ENCODE measurements around the gene HSP90AB1.

DNA sequence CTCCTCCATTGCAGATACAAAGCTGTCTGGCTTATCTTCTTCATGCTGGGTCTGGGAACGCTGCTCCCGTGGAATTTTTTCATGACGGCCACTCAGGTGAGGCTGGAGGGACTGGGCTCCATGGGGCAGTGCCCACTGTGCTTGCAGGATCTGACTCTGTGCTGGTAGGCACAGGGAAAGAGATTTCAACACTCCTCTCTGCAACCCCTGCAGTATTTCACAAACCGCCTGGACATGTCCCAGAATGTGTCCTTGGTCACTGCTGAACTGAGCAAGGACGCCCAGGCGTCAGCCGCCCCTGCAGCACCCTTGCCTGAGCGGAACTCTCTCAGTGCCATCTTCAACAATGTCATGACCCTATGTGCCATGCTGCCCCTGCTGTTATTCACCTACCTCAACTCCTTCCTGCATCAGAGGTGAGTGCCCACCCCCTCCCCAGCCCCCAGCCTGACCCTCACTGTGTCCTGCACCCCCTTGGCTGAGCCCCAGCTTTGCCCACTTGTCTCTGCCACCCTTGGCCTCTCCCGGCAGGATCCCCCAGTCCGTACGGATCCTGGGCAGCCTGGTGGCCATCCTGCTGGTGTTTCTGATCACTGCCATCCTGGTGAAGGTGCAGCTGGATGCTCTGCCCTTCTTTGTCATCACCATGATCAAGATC lies 17.4 kb upstream of the HSP90AB1 start:
- TF ChIP-seq, protein P1, sequence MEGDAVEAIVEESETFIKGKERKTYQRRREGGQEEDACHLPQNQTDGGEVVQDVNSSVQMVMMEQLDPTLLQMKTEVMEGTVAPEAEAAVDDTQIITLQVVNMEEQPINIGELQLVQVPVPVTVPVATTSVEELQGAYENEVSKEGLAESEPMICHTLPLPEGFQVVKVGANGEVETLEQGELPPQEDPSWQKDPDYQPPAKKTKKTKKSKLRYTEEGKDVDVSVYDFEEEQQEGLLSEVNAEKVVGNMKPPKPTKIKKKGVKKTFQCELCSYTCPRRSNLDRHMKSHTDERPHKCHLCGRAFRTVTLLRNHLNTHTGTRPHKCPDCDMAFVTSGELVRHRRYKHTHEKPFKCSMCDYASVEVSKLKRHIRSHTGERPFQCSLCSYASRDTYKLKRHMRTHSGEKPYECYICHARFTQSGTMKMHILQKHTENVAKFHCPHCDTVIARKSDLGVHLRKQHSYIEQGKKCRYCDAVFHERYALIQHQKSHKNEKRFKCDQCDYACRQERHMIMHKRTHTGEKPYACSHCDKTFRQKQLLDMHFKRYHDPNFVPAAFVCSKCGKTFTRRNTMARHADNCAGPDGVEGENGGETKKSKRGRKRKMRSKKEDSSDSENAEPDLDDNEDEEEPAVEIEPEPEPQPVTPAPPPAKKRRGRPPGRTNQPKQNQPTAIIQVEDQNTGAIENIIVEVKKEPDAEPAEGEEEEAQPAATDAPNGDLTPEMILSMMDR (IDR thresholded peaks at IDR 0.05), result no peak
- TF ChIP-seq POLR2A (IDR thresholded peaks at IDR 0.05) (no peak), POLR2AphosphoS5 (IDR thresholded peaks at IDR 0.05) (no peak)
